Lower lobe of right lung (tissue), 2 donors: ENCODE data around the gene CRYAA. TPM values are rescaled to one million over a fixed set of nuclear protein-coding genes. Genes with fewer than 3 reads are reported as not detected.

Source experiments
- ATAC-seq, 2 donors: fragments of 200-7000 bp; cut with Tn5 transposase; one replicate each; pipeline ENCODE4 v1.9.1; 2020 to 2022; ENCODE audit warnings: mild to moderate bottlenecking in 2 of 2, moderate library complexity in 2 of 2
- DNase-seq: peaks from one replicate; pipeline ENCODE4 v3.0.0-alpha.2; 2020
- H3K27ac ChIP-seq: fragments of 200-600 bp; one replicate; pipeline ENCODE4 v1.8.0; 2022
- H3K27me3 ChIP-seq: fragments of 200-600 bp; one replicate; pipeline ENCODE4 v1.8.0; 2022; ENCODE audit warnings: low read depth
- H3K36me3 ChIP-seq: fragments of 200-600 bp; one replicate; pipeline ENCODE4 v1.8.0; 2022; ENCODE audit warnings: mild to moderate bottlenecking
- H3K4me1 ChIP-seq: fragments of 200-600 bp; one replicate; pipeline ENCODE4 v1.8.0; 2022
- H3K4me3 ChIP-seq: fragments of 200-600 bp; one replicate; pipeline ENCODE4 v1.8.0; 2022; ENCODE audit warnings: mild to moderate bottlenecking
- H3K9me3 ChIP-seq: fragments of 200-600 bp; one replicate; pipeline ENCODE4 v1.8.0; 2022
- CTCF ChIP-seq: fragments of 200-600 bp; IDR thresholded peaks from one replicate; pipeline ENCODE4 v1.8.0; 2022; ENCODE audit warnings: antibody characterized with exemption, mild to moderate bottlenecking
- intact Hi-C: fragments of 100-400 bp; cut with DNase I; formaldehyde crosslinking; loops from one replicate; pipeline ENCODE4 v1.11.0; 2022
- total RNA-seq: library from RNA; stranded (reverse); fragmentation: NEBNext Ultra II Directional; extraction: Animal tissue kit (Norgen Biotek cat#: 25700); gene quantifications from one replicate; pipeline ENCODE4 v1.2.1, GENCODE V29; 2021
- donor health status: DM: no; HTN: yes; CAD: no; lungs with severe emphysema.

The CRYAA gene
- total RNA-seq, 1 donor from 2014 or later = not detected

DNA sequence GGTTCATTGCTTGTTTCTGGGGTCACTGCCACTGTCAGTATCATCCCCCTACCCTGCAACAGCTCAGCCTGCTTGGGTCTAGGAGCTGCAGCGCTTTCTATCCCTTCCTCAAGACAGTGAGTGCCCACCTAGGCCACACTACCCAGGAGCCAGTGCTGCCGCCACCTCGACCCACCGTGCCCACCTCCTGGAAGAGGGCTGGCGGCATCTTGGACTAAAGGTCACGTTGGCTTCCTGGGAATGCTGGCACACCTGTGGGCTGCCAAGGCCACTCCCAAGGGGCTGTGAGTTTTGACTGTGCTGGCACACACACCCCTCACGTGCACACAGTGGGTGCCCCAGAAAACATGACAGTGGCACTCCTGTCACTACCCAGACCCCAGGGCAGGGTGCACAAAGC, 22.1 kb downstream of the CRYAA start:
- no peaks in the 10 kb centered on the region for H3K36me3 ChIP-seq
- peaks cover 9% of the 10 kb centered on the region for H3K4me1 ChIP-seq
- ATAC-seq (no peak), DNase-seq (no peak)
- intact Hi-C loops = no loop called here
- no peak overlapping the region for H3K4me3 ChIP-seq
- H3K27ac ChIP-seq = no peak overlapping the region
- H3K27me3 ChIP-seq = no peaks in the 10 kb centered on the region
- no peaks in the 10 kb centered on the region for H3K9me3 ChIP-seq
- no peak for TF ChIP-seq CTCF

DNA sequence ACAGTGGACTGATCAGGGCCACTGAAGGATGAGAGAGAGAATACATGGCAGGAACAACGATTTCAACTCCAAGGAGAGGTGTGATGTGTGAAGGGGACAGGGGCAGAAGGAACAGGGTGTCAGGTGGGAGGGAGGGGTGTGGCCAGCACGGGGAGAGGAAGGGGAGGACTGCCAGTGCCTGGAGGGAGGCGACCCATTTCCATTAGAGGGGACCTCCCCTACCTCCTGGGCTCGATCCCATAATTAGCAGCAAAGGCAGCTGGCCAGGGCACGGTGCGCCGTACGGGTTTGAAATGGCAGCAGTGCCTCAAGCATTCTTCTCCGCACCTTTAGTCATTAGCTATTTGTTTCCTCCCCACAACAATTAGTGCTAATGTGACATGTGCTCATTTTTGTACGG, 22.7 kb downstream of the CRYAA start:
- TF ChIP-seq CTCF = no peak
- intact Hi-C loops = no loop called here

GRCh38 chr21:43191971-43192370, 23.2 kb downstream of the CRYAA start:
- intact Hi-C loops = no loop called here
- Histone ChIP-seq H3K9me3 (no peaks in the 10 kb centered on the region), H3K4me3 (no peak overlapping the region), H3K27me3 (no peaks in the 10 kb centered on the region), H3K4me1 (peaks cover 18% of the 10 kb centered on the region), H3K36me3 (no peaks in the 10 kb centered on the region), H3K27ac (no peak overlapping the region)
- TF ChIP-seq CTCF = no peak
- DNase-seq (no peak), ATAC-seq (no peak)

More for the DNA sequence above, 22.7 kb downstream of the CRYAA start:
- Histone ChIP-seq H3K36me3 (no peaks in the 10 kb centered on the region), H3K27me3 (no peaks in the 10 kb centered on the region), H3K4me1 (peaks cover 14% of the 10 kb centered on the region), H3K27ac (no peak overlapping the region), H3K4me3 (no peak overlapping the region), H3K9me3 (no peaks in the 10 kb centered on the region)
- no peak for DNase-seq
- ATAC-seq = no peak

DNA sequence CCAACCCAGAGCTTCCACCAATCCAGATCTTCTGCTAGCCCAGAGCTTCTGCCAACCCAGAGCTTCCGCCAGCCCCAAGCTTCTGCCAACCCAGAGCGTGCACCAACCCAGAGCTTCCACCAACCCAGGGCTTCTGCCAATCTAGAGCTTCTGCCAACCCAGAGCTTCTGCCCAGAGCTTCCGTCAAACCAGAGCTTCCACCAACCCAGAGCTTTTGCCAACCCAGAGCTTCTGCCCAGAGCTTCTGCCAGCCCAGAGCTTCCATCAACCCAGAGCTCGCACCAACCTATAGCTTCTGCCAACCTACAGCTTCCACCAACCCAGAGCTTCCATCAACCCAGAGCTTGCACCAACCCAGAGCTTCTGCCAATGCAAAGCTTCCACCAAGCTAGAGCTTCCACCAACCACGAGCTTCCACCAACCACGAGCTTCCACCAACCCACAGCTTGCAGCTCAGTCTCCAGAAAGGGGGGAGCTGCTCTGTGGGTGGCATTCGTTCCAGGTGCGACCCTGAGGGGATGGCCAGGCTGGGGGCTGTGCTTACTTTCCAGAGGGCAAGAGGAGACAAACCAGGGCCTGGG, 23.8 kb downstream of the CRYAA start:
- H3K4me3 ChIP-seq = no peak overlapping the region
- ATAC-seq (no peak), DNase-seq (no peak)
- no peaks in the 10 kb centered on the region for H3K36me3 ChIP-seq
- H3K27ac ChIP-seq = no peak overlapping the region
- intact Hi-C loops = no loop called here
- peaks cover 22% of the 10 kb centered on the region for H3K4me1 ChIP-seq
- no peak for TF ChIP-seq CTCF
- H3K9me3 ChIP-seq = no peaks in the 10 kb centered on the region
- no peaks in the 10 kb centered on the region for H3K27me3 ChIP-seq

- Histone ChIP-seq H3K9me3 (peaks cover 2% of the 10 kb centered on the region), H3K27ac (no peak overlapping the region), H3K4me3 (no peak overlapping the region), H3K36me3 (no peaks in the 10 kb centered on the region), H3K27me3 (no peaks in the 10 kb centered on the region), H3K4me1 (peaks cover 22% of the 10 kb centered on the region)
- intact Hi-C loops = no loop called here
- DNase-seq = no peak
- no peak for ATAC-seq
- TF ChIP-seq CTCF = no peak
Measured at GRCh38 chr21:43193088-43193650, 24.4 kb downstream of the CRYAA start.
